ENCODE data around the gene FGD4. TPM values are rescaled to one million over a fixed set of nuclear protein-coding genes. Genes with fewer than 3 reads are reported as not detected.

FGD4 gene
- total RNA-seq, 5 donors from 2014 or later (not counting 1 experiment from before 2014, with no cell fraction given), result 0.18 to 0.79 (median 0.47) TPM

DNA sequence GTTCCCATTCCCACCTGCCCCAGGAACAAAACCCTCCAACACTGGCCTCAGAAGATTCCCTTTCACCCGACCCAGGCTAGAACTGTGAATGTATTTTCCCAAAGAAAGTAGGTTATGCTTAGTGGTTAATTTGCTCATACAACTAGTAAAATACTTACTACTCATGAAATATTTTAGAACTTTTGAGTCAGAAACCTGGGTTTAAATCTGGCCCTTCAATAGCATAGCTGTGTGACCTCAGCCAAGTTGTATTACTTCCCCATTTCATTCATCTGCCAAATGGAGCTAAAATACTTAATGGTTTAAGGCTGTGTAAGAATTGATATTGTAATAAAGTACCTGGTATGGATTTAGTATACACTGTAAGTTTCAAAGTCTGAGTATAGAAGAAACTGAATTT, 210.6 kb downstream of the FGD4 start:
- Mint-ChIP-seq H3K27me3 (peaks cover 0 to 2% of the 10 kb centered on the region in 2 donors), H3K36me3 (no peaks in the 10 kb centered on the region), H3K4me3 (no peak overlapping the region), H3K9me3 (no peaks in the 10 kb centered on the region), H3K4me1 (no peaks in the 10 kb centered on the region), H3K27ac (no peak overlapping the region)
- WGBS (ENCODE audit: insufficient coverage), result no CpG with 5 or more reads among the region's 1 CpG
- Histone ChIP-seq H3K4me3 (ENCODE audit: control insufficient read depth in 1 of 2, extremely low read depth in 1 of 2, low read length in 1 of 2) (no peak overlapping the region), H3K27ac (ENCODE audit: low read length) (no peak overlapping the region), H3K36me3 (ENCODE audit: control insufficient read depth in 2 of 2, extremely low read depth in 1 of 2, insufficient read depth in 1 of 2, low read length in 1 of 2) (peaks cover 0 to 2% of the 10 kb centered on the region in 2 donors), H3K9me3 (no peaks in the 10 kb centered on the region), H3K4me1 (ENCODE audit: control insufficient read depth in 1 of 2, extremely low read depth in 1 of 2, insufficient read depth in 2 of 2, low read length in 2 of 2) (no peaks in the 10 kb centered on the region), H3K27me3 (replicated peaks in 1 of 2; ENCODE audit: control insufficient read depth in 2 of 2, extremely low read depth in 1 of 2, insufficient read depth in 2 of 2, low read length in 1 of 2) (peaks cover 0 to 8% of the 10 kb centered on the region in 2 experiments)
- no peak for ATAC-seq (replicated peaks in 1 of 4)
- no peak for DNase-seq
- ChIA-PET CTCF (no interaction called here), POLR2A (no interaction called here)

- ATAC-seq (replicated peaks in 1 of 4) (no peak), DNase-seq (no peak)
- Histone ChIP-seq H3K27me3 (replicated peaks in 1 of 2; ENCODE audit: control insufficient read depth in 2 of 2, extremely low read depth in 1 of 2, insufficient read depth in 2 of 2, low read length in 1 of 2) (peaks cover 0 to 8% of the 10 kb centered on the region in 2 experiments), H3K36me3 (ENCODE audit: control insufficient read depth in 2 of 2, extremely low read depth in 1 of 2, insufficient read depth in 1 of 2, low read length in 1 of 2) (peaks cover 0 to 2% of the 10 kb centered on the region in 2 donors), H3K4me1 (ENCODE audit: control insufficient read depth in 1 of 2, extremely low read depth in 1 of 2, insufficient read depth in 2 of 2, low read length in 2 of 2) (no peaks in the 10 kb centered on the region), H3K9me3 (no peaks in the 10 kb centered on the region), H3K27ac (ENCODE audit: low read length) (no peak overlapping the region), H3K4me3 (ENCODE audit: control insufficient read depth in 1 of 2, extremely low read depth in 1 of 2, low read length in 1 of 2) (no peak overlapping the region)
- CTCF ChIA-PET, result no interaction called here
- 97% methylated on average over 11 of the region's 11 CpGs for WGBS (ENCODE audit: insufficient coverage)
- POLR2A ChIA-PET, result no interaction called here
- Mint-ChIP-seq H3K36me3 (no peaks in the 10 kb centered on the region), H3K4me1 (no peaks in the 10 kb centered on the region), H3K27ac (no peak overlapping the region), H3K4me3 (no peak overlapping the region), H3K27me3 (peaks cover 0 to 4% of the 10 kb centered on the region in 2 donors), H3K9me3 (no peaks in the 10 kb centered on the region)
Measured at GRCh38 chr12:32611986-32612385, 212.6 kb downstream of the FGD4 start.

GRCh38 chr12:32612658-32613614, 213.6 kb downstream of the FGD4 start:
- Histone ChIP-seq H3K27ac (ENCODE audit: low read length) (no peak overlapping the region), H3K27me3 (replicated peaks in 1 of 2; ENCODE audit: control insufficient read depth in 2 of 2, extremely low read depth in 1 of 2, insufficient read depth in 2 of 2, low read length in 1 of 2) (peaks cover 0 to 8% of the 10 kb centered on the region in 2 experiments), H3K9me3 (no peaks in the 10 kb centered on the region), H3K36me3 (ENCODE audit: control insufficient read depth in 2 of 2, extremely low read depth in 1 of 2, insufficient read depth in 1 of 2, low read length in 1 of 2) (peaks cover 0 to 2% of the 10 kb centered on the region in 2 donors), H3K4me1 (ENCODE audit: control insufficient read depth in 1 of 2, extremely low read depth in 1 of 2, insufficient read depth in 2 of 2, low read length in 2 of 2) (no peaks in the 10 kb centered on the region), H3K4me3 (ENCODE audit: control insufficient read depth in 1 of 2, extremely low read depth in 1 of 2, low read length in 1 of 2) (no peak overlapping the region)
- no peaks in the 10 kb centered on the region for H3K4me1 Mint-ChIP-seq
- DNase-seq, result no peak
- ChIA-PET CTCF (no interaction called here), POLR2A (interaction anchor here in 1 of 2 donors (0.7 kb wide), 1 partner anchor 65 kb away, joined by 3 read pairs; no protein-coding TSS in a partner anchor)
- peaks cover 0 to 4% of the 10 kb centered on the region in 2 donors for H3K27me3 Mint-ChIP-seq
- H3K9me3 Mint-ChIP-seq, result no peaks in the 10 kb centered on the region
- no peak for ATAC-seq (replicated peaks in 1 of 4)
- WGBS (ENCODE audit: insufficient coverage), result no CpG with 5 or more reads among the region's 3 CpGs
- H3K36me3 Mint-ChIP-seq, result no peaks in the 10 kb centered on the region
- no peak overlapping the region for H3K27ac Mint-ChIP-seq
- H3K4me3 Mint-ChIP-seq, result no peak overlapping the region

DNA sequence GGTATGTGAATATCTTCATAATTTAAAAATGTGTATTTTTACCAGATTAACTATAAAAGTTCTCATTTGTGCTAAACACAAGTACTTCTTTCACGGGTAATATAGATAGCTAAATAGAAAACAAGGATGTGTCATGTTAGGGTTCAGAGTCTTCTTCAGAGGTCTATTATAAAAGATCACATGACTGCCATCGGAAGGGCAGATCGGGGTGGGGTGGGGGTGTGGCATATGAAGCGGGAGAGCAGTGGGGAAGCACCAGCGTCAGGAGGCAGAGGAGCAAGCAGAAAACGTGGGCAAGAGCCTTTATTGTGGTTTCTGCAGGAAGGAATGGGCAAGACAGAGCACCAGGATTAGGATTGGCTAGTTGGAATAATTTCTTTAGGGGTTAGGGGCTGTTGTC, 216.1 kb downstream of the FGD4 start:
- ChIA-PET POLR2A (no interaction called here), CTCF (no interaction called here)
- peaks cover 0 to 2% of the 10 kb centered on the region in 2 donors for H3K36me3 ChIP-seq (ENCODE audit: control insufficient read depth in 2 of 2, extremely low read depth in 1 of 2, insufficient read depth in 1 of 2, low read length in 1 of 2)
- H3K4me1 Mint-ChIP-seq, result no peaks in the 10 kb centered on the region
- H3K36me3 Mint-ChIP-seq, result no peaks in the 10 kb centered on the region
- no peak overlapping the region for H3K27ac ChIP-seq (ENCODE audit: low read length)
- no peak overlapping the region for H3K4me3 Mint-ChIP-seq
- ATAC-seq (replicated peaks in 1 of 4), result no peak
- peaks cover 0 to 8% of the 10 kb centered on the region in 2 experiments for H3K27me3 ChIP-seq (replicated peaks in 1 of 2; ENCODE audit: control insufficient read depth in 2 of 2, extremely low read depth in 1 of 2, insufficient read depth in 2 of 2, low read length in 1 of 2)
- H3K27ac Mint-ChIP-seq, result no peak overlapping the region
- no peaks in the 10 kb centered on the region for H3K4me1 ChIP-seq (ENCODE audit: control insufficient read depth in 1 of 2, extremely low read depth in 1 of 2, insufficient read depth in 2 of 2, low read length in 2 of 2)
- no peaks in the 10 kb centered on the region for H3K9me3 Mint-ChIP-seq
- H3K4me3 ChIP-seq (ENCODE audit: control insufficient read depth in 1 of 2, extremely low read depth in 1 of 2, low read length in 1 of 2), result no peak overlapping the region
- peaks cover 0 to 2% of the 10 kb centered on the region in 2 donors for H3K27me3 Mint-ChIP-seq
- no peaks in the 10 kb centered on the region for H3K9me3 ChIP-seq
- WGBS (ENCODE audit: insufficient coverage), result 53% methylated on average over 5 of the region's 6 CpGs
- no peak for DNase-seq

DNA sequence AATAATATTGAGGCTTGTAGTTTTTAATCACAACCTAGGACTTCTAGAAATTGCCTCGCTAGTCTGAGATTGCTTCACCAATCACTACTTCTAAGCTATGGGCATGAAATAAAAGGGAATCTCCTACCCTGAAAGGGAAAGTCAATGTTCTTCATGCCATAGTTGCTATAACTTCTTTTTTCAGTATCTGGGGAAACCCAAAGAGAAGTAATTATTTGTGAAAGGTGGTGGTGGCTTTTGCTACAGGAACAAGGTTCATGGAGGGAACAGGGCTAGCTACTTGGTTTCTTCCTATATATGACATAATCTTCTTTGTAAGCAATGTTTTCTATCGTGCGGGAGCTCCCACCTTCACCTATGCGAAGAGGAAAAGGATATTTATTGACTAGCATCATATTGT, 218.2 kb downstream of the FGD4 start:
- Histone ChIP-seq H3K36me3 (ENCODE audit: control insufficient read depth in 2 of 2, extremely low read depth in 1 of 2, insufficient read depth in 1 of 2, low read length in 1 of 2) (no peaks in the 10 kb centered on the region), H3K4me1 (ENCODE audit: control insufficient read depth in 1 of 2, extremely low read depth in 1 of 2, insufficient read depth in 2 of 2, low read length in 2 of 2) (no peaks in the 10 kb centered on the region), H3K9me3 (no peaks in the 10 kb centered on the region), H3K4me3 (ENCODE audit: control insufficient read depth in 1 of 2, extremely low read depth in 1 of 2, low read length in 1 of 2) (no peak overlapping the region), H3K27me3 (replicated peaks in 1 of 2; ENCODE audit: control insufficient read depth in 2 of 2, extremely low read depth in 1 of 2, insufficient read depth in 2 of 2, low read length in 1 of 2) (peaks cover 0 to 2% of the 10 kb centered on the region in 2 experiments), H3K27ac (ENCODE audit: low read length) (no peak overlapping the region)
- POLR2A ChIA-PET, result no interaction called here
- Mint-ChIP-seq H3K27ac (no peak overlapping the region), H3K27me3 (peaks cover 0 to 2% of the 10 kb centered on the region in 2 donors), H3K4me1 (no peaks in the 10 kb centered on the region), H3K9me3 (no peaks in the 10 kb centered on the region), H3K36me3 (no peaks in the 10 kb centered on the region), H3K4me3 (no peak overlapping the region)
- ATAC-seq (replicated peaks in 1 of 4) (no peak), DNase-seq (no peak)
- no CpG with 5 or more reads among the region's 4 CpGs for WGBS (ENCODE audit: insufficient coverage)
- CTCF ChIA-PET, result no interaction called here

GRCh38 chr12:32618115-32618514, 218.8 kb downstream of the FGD4 start:
- ChIA-PET POLR2A (no interaction called here), CTCF (no interaction called here)
- ATAC-seq (replicated peaks in 1 of 4), result no peak
- WGBS (ENCODE audit: insufficient coverage), result no CpG with 5 or more reads among the region's 3 CpGs
- Mint-ChIP-seq H3K27me3 (peaks cover 0 to 2% of the 10 kb centered on the region in 2 donors), H3K4me1 (no peaks in the 10 kb centered on the region), H3K4me3 (no peak overlapping the region), H3K27ac (no peak overlapping the region), H3K36me3 (no peaks in the 10 kb centered on the region), H3K9me3 (no peaks in the 10 kb centered on the region)
- H3K27me3 ChIP-seq (replicated peaks in 1 of 2; ENCODE audit: control insufficient read depth in 2 of 2, extremely low read depth in 1 of 2, insufficient read depth in 2 of 2, low read length in 1 of 2), result peaks cover 0 to 2% of the 10 kb centered on the region in 2 experiments
- no peaks in the 10 kb centered on the region for H3K9me3 ChIP-seq
- no peak overlapping the region for H3K4me3 ChIP-seq (ENCODE audit: control insufficient read depth in 1 of 2, extremely low read depth in 1 of 2, low read length in 1 of 2)
- H3K4me1 ChIP-seq (ENCODE audit: control insufficient read depth in 1 of 2, extremely low read depth in 1 of 2, insufficient read depth in 2 of 2, low read length in 2 of 2), result no peaks in the 10 kb centered on the region
- DNase-seq, result no peak
- no peaks in the 10 kb centered on the region for H3K36me3 ChIP-seq (ENCODE audit: control insufficient read depth in 2 of 2, extremely low read depth in 1 of 2, insufficient read depth in 1 of 2, low read length in 1 of 2)
- no peak overlapping the region for H3K27ac ChIP-seq (ENCODE audit: low read length)
